NCI-H187 treated with DMSO at 0.1 percent for 48 hours (cell line): Measurements from ENCODE around the gene SLC40A1.
"Not testable (repeated sequence)": the region's sequence is repeated elsewhere in the genome, so short reads cannot be mapped to it uniquely, and the experiment has no call there.

ENCODE experiments used
- DNase-seq: peaks from one replicate; lab custom pipeline; 2025; lab: John Stamatoyannopoulos, UW

Gene SLC40A1

GRCh38 chr2:189580658-189581353 lies at the start of gene SLC40A1:
Gene SLC40A1 (minus strand): TSS chr2:189580786. CDS start chr2:189580460, 326 bp downstream.
- DNase-seq = no peak

GRCh38 chr2:189629531-189630453 lies 49.2 kb upstream of the SLC40A1 start:
- no peak for DNase-seq

- no peak for DNase-seq
Observed at GRCh38 chr2:189628817-189629530, 48.4 kb upstream of the SLC40A1 start.

- no peak for DNase-seq
Observed at GRCh38 chr2:189627789-189628188, 47.2 kb upstream of the SLC40A1 start.

GRCh38 chr2:189625636-189626035 lies 45.0 kb upstream of the SLC40A1 start:
- no peak for DNase-seq

GRCh38 chr2:189624648-189625355 lies 44.2 kb upstream of the SLC40A1 start:
- no peak for DNase-seq

- DNase-seq = no peak
Observed at GRCh38 chr2:189623049-189623448, 42.5 kb upstream of the SLC40A1 start.

GRCh38 chr2:189621781-189622180 lies 41.2 kb upstream of the SLC40A1 start:
- DNase-seq = no peak

GRCh38 chr2:189618197-189618596 lies 37.6 kb upstream of the SLC40A1 start:
- DNase-seq = no peak

GRCh38 chr2:189614585-189614984 lies 34.0 kb upstream of the SLC40A1 start:
- no peak for DNase-seq

GRCh38 chr2:189613650-189614420 lies 33.2 kb upstream of the SLC40A1 start:
- no peak for DNase-seq

GRCh38 chr2:189613077-189613636 lies 32.6 kb upstream of the SLC40A1 start:
- DNase-seq = no peak

GRCh38 chr2:189610700-189611099 lies 30.1 kb upstream of the SLC40A1 start:
- no peak for DNase-seq

- DNase-seq = no peak
Observed at GRCh38 chr2:189609853-189610252, 29.3 kb upstream of the SLC40A1 start.

- DNase-seq = no peak
Observed at GRCh38 chr2:189609423-189609816, 28.8 kb upstream of the SLC40A1 start.

GRCh38 chr2:189608795-189609422 lies 28.3 kb upstream of the SLC40A1 start:
- DNase-seq = no peak

- no peak for DNase-seq
Observed at GRCh38 chr2:189608170-189608569, 27.6 kb upstream of the SLC40A1 start.

GRCh38 chr2:189602233-189602632 lies 21.6 kb upstream of the SLC40A1 start:
- no peak for DNase-seq

- not testable (repeated sequence) for DNase-seq
Observed at GRCh38 chr2:189601652-189602051, 21.1 kb upstream of the SLC40A1 start.

- DNase-seq = no peak
Observed at GRCh38 chr2:189601043-189601442, 20.5 kb upstream of the SLC40A1 start.
